ENCODE data around the gene KRT78.

KRT78 gene

DNA sequence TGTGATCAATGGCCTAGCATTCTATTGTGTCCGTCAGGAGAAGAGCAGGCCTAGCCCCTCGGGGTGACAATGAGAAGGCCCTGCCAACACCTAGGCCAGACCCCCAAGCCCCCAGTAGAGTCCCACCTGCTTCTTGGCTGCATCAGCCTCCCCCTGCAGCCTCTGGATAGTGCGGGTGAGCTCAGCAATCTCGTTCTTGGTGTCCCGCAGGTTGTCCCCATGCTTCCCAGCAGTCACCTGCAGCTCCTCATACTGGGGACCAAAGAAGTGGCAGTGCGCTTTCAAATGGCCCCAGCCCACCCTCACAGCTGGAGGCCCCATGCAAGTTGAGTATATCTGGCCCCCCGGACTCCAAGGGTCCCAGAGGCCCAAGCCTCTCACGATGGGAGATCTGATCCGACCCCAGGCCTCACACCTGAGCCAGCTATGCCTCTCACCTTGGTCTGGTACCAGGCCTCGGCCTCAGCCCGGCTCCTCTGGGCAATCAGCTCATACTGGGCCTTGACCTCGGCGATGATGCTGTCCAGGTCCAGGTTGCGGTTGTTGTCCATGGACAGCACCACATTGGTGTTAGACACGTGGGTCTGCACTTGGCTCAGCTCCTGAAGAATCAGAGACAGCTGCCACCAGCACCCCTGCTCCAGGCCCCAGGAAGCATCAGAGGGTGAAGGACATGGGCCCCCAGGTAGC lies 24.9 kb downstream of the KRT78 start:
- TF ChIP-seq, protein P1, sequence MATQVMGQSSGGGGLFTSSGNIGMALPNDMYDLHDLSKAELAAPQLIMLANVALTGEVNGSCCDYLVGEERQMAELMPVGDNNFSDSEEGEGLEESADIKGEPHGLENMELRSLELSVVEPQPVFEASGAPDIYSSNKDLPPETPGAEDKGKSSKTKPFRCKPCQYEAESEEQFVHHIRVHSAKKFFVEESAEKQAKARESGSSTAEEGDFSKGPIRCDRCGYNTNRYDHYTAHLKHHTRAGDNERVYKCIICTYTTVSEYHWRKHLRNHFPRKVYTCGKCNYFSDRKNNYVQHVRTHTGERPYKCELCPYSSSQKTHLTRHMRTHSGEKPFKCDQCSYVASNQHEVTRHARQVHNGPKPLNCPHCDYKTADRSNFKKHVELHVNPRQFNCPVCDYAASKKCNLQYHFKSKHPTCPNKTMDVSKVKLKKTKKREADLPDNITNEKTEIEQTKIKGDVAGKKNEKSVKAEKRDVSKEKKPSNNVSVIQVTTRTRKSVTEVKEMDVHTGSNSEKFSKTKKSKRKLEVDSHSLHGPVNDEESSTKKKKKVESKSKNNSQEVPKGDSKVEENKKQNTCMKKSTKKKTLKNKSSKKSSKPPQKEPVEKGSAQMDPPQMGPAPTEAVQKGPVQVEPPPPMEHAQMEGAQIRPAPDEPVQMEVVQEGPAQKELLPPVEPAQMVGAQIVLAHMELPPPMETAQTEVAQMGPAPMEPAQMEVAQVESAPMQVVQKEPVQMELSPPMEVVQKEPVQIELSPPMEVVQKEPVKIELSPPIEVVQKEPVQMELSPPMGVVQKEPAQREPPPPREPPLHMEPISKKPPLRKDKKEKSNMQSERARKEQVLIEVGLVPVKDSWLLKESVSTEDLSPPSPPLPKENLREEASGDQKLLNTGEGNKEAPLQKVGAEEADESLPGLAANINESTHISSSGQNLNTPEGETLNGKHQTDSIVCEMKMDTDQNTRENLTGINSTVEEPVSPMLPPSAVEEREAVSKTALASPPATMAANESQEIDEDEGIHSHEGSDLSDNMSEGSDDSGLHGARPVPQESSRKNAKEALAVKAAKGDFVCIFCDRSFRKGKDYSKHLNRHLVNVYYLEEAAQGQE (IDR thresholded peaks at IDR 0.05; ENCODE audit: low read depth) = no peak
- TF ChIP-seq EP300 (IDR thresholded peaks at IDR 0.05; ENCODE audit: borderline replicate concordance) (no peak), TAF1 (IDR thresholded peaks at IDR 0.05; ENCODE audit: low read depth) (no peak), TEAD4 (IDR thresholded peaks at IDR 0.05) (no peak), TCF12 (IDR thresholded peaks at IDR 0.05; ENCODE audit: low read depth) (no peak), RAD21 (IDR thresholded peaks at IDR 0.05; ENCODE audit: low read depth) (no peak), EGR1 (IDR thresholded peaks at IDR 0.05) (no peak), NFIC (IDR thresholded peaks at IDR 0.05) (no peak), YY1 (IDR thresholded peaks at IDR 0.05; ENCODE audit: low read depth) (no peak), CREB1 (IDR thresholded peaks at IDR 0.05; ENCODE audit: low read depth) (no peak), FOXM1 (IDR thresholded peaks at IDR 0.05; ENCODE audit: borderline replicate concordance, low read depth) (no peak), ZBTB7A (IDR thresholded peaks at IDR 0.05; ENCODE audit: low read depth) (no peak), CEBPB (IDR thresholded peaks at IDR 0.05) (no peak)
- TF ChIP-seq, protein P2, sequence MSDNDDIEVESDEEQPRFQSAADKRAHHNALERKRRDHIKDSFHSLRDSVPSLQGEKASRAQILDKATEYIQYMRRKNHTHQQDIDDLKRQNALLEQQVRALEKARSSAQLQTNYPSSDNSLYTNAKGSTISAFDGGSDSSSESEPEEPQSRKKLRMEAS (IDR thresholded peaks at IDR 0.05) = no peak
- TF ChIP-seq, protein P3, sequence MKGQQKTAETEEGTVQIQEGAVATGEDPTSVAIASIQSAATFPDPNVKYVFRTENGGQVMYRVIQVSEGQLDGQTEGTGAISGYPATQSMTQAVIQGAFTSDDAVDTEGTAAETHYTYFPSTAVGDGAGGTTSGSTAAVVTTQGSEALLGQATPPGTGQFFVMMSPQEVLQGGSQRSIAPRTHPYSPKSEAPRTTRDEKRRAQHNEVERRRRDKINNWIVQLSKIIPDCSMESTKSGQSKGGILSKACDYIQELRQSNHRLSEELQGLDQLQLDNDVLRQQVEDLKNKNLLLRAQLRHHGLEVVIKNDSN (IDR thresholded peaks at IDR 0.05) = no peak

DNA sequence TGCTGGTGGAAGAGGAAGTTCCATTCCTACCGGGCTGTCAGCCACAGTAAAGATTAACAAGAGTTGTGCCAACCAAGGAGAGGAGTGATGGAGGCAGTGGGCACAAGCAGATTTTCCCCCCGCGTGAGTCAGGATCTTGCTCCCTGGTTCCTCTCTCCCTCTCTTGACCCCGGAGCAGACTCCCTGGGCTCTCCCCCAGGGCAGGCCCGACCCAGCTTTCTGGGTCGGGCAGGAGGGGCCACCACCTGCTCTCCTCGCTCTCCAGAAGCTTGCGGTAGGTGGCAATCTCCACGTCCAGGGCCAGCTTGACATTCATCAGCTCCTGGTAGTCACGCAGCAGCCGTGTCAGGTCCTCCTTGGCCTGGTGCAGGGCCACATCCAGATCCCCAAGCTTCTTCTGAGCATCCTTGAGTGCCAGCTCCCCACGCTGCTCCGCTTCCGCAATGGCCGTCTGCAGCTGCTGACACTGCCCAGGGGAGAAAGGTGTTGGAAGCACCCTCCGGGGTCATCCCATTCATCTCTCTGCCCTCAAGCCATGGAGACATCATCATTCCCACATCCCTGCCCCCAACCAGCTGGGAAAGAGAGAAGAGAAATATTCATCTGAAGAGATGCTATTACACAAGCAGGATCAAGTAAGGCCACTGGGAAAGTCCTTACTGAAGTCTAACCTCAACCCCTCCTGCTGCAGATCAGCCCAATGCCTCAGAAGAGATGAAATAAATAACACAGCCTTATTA lies 25.9 kb downstream of the KRT78 start:
- TF ChIP-seq ZBTB7A (IDR thresholded peaks at IDR 0.05; ENCODE audit: low read depth) (no peak), EP300 (IDR thresholded peaks at IDR 0.05; ENCODE audit: borderline replicate concordance) (no peak), TCF12 (IDR thresholded peaks at IDR 0.05; ENCODE audit: low read depth) (no peak), EGR1 (IDR thresholded peaks at IDR 0.05) (no peak)
- TF ChIP-seq, protein P1 (IDR thresholded peaks at IDR 0.05; ENCODE audit: low read depth) = no peak

DNA sequence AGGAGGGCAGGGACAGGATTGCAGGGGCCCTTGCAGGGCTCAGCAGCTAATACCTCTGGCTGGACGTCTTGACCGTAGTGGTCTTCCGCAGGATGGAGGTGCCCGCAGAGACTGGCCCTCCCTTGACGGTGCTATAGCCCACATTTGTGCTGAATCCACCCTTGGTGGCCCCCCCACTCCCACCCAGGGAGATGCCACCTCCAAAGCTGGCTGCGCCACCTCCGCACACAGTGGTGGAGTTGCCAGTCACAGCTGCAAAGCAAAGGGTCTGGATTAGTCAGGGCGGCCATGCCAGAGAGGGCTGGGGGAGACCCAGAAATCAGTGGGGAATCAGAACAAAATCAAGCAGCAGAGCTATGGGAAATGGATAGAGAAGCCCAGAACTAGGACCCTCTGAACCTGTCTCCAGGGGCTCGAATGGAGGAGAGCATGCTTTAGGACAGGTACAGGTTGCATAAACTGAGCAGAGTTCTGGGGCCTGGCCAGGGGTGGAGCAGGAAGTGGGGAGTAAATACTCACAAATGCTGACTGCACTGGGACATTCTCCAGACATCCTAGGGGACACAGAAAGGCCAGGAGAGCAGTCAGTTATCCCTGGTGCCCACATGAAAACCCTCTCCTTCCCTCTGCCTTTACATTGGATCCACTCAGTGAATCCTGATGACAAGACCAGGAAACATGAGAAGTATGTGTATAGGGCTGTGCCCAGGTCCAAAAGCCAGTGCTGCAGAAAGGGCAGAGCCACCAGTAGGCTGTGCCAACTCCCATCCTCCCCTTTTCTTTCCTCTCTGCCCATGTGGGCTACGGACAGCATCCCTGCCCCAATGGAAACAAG lies 26.8 kb downstream of the KRT78 start:
- TF ChIP-seq, protein P1 (IDR thresholded peaks at IDR 0.05; ENCODE audit: low read depth) = no peak
- TF ChIP-seq RAD21 (IDR thresholded peaks at IDR 0.05; ENCODE audit: low read depth) = no peak

DNA sequence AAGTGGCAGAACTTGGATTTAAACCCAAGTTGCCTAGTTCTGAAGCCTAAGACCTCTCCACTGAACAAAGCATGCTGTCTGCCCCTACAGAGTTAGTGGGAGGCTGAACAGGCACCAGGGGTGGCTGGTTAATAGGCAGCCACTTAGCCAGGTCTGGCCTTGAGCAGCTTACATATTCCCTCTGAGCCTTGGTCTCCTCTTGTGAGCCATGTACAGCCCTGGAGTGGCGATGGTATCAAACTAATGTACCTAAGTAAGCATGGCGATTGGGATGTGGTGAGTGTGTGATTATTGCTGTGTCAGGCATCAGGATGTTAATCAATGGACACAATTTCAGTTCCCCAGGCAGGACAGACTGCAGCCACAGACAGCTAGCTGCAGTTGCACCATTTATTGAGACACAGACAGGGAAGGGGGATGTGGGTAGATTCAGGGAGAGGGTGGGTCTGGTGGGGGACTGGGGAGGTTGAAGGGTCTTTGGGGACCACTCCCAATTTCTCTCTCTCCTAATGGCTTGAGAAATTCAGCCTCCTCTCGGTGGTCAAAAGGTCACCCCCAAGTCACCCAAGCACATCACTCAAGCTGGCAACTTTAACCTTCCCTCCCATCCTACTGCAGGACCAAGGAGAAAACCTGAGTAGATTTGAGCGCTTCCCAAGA lies 27.6 kb downstream of the KRT78 start:
- no peak for TF ChIP-seq TEAD4 (IDR thresholded peaks at IDR 0.05)
- no peak for TF ChIP-seq EGR1 (IDR thresholded peaks at IDR 0.05)
- no peak for TF ChIP-seq TCF12 (IDR thresholded peaks at IDR 0.05; ENCODE audit: low read depth)
- TF ChIP-seq, protein P3 (IDR thresholded peaks at IDR 0.05) = no peak
- no peak for TF ChIP-seq YY1 (IDR thresholded peaks at IDR 0.05; ENCODE audit: low read depth)
- TF ChIP-seq, protein P1 (IDR thresholded peaks at IDR 0.05; ENCODE audit: low read depth) = no peak
- no peak for TF ChIP-seq EP300 (IDR thresholded peaks at IDR 0.05; ENCODE audit: borderline replicate concordance)
- no peak for TF ChIP-seq FOXM1 (IDR thresholded peaks at IDR 0.05; ENCODE audit: borderline replicate concordance, low read depth)
- TF ChIP-seq RAD21 (IDR thresholded peaks at IDR 0.05; ENCODE audit: low read depth) = no peak
- TF ChIP-seq TAF1 (IDR thresholded peaks at IDR 0.05; ENCODE audit: low read depth) = no peak
